ENCODE results near the gene EXOSC2.

DNA sequence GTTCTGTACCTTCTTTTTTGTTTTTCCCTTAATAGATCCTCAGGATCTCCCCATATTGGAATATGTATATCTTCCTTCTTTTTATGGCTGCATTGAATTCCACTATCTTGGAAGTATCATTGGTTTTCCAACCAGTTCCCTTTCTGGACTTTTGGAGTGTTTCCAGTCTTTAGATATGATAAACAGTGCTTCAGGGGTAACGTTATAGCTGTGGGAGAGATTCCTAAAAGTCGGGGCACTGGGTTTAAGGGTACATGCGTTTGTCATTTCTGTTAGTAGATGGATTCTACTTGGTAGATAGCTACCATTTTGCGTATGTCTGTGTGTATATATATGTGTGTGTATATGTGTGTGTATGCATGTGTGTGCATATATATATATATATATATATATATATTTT lies 42.0 kb downstream of the EXOSC2 start:
- TF ChIP-seq POLR2A (IDR thresholded peaks at IDR 0.05) (no peak), CTCF (IDR thresholded peaks at IDR 0.05) (no peak), POLR2AphosphoS5 (IDR thresholded peaks at IDR 0.05) (no peak), EP300 (IDR thresholded peaks at IDR 0.05; ENCODE audit: low read depth) (no peak)
